Gastroesophageal sphincter (tissue), 4 donors: ENCODE results near the gene OPN1MW. TPM values are rescaled to one million over a fixed set of nuclear protein-coding genes. Genes with fewer than 3 reads are reported as not detected.
"Not testable (repeated sequence)": the region's sequence is repeated elsewhere in the genome, so short reads cannot be mapped to it uniquely, and the experiment has no call there.

Experiments used
- ATAC-seq: fragments of 150-250 bp; one replicate; pipeline ENCODE4 v1.9.1; 2016; ENCODE audit warnings: mild to moderate bottlenecking, moderate library complexity
- H3K27ac ChIP-seq, 4 donors: fragments of 200-600 bp; sonication (generic) in 3 of 4; 1 replicate in 3 of 4; 2 replicates in 1 of 4; pipeline ENCODE4 v1.5.1; 2016 to 2019
- H3K27me3 ChIP-seq: fragments of 200-600 bp; sonication (generic); one replicate; pipeline ENCODE4 v1.5.1; 2019
- H3K36me3 ChIP-seq, 2 donors: fragments of 200-600 bp; sonication (generic); one replicate each; pipeline ENCODE4 v1.5.1; 2019; ENCODE audit warnings: control low read depth in 1 of 2
- H3K4me1 ChIP-seq, 3 donors: fragments of 200-600 bp; sonication (generic); 1 replicate in 2 of 3; 2 replicates in 1 of 3; pipeline ENCODE4 v1.5.1; 2016 to 2019; ENCODE audit warnings: control low read depth in 2 of 3
- H3K4me3 ChIP-seq, 2 donors: fragments of 200-600 bp; sonication (generic); one replicate each; pipeline ENCODE4 v1.5.1; 2019; ENCODE audit warnings: mild to moderate bottlenecking in 1 of 2, moderate library complexity in 1 of 2
- H3K9me3 ChIP-seq, 3 donors: fragments of 200-600 bp; sonication (generic); one replicate each; pipeline ENCODE4 v1.5.1; 2017 to 2019; ENCODE audit warnings: control low read depth in 2 of 3
- CTCF ChIP-seq, 4 experiments: fragments of 200-600 bp in 2 of 4; fragments of 450-650 bp in 2 of 4; sonication (generic) in 1 of 4; IDR thresholded peaks; one replicate each; pipeline ENCODE4 v1.5.1; 2017 to 2019; ENCODE audit warnings: antibody characterized with exemption in 4 of 4, mild to moderate bottlenecking in 2 of 4, moderate library complexity in 2 of 4
- EP300 ChIP-seq: sonication (generic); formaldehyde crosslinking; IDR thresholded peaks from one replicate; pipeline ENCODE4 v1.6.1; 2017; ENCODE audit warnings: antibody characterized with exemption, mild to moderate bottlenecking
- POLR2A ChIP-seq, 2 donors: fragments of 450-650 bp; IDR thresholded peaks; one replicate each; pipeline ENCODE4 v1.6.1; 2017; ENCODE audit warnings: antibody characterized with exemption in 2 of 2, mild to moderate bottlenecking in 2 of 2, moderate library complexity in 1 of 2
- POLR2AphosphoS5 ChIP-seq: sonication (generic); formaldehyde crosslinking; IDR thresholded peaks from one replicate; pipeline ENCODE4 v1.6.1; 2017; ENCODE audit warnings: antibody characterized with exemption
- WGBS, 2 donors: methylation state at CpG; one replicate each; pipeline ENCODE4 v1.1.5; 2018; ENCODE audit warnings: low coverage in 1 of 2; 5-methylcytosine and 5-hydroxymethylcytosine counted together
- total RNA-seq, 4 donors: library from RNA; depleted of rRNA; stranded (reverse); fragments of >200 nt; gene quantifications; one replicate each; pipeline ENCODE4 v1.1.0, GENCODE V29; 2016

The OPN1MW gene
- total RNA-seq, 4 donors from 2014 or later, result not detected

GRCh38 chrX:154142386-154142785 is 40.0 kb upstream of the OPN1MW start:
- Histone ChIP-seq H3K4me1 (no peaks in the 10 kb centered on the region), H3K9me3 (no peaks in the 10 kb centered on the region), H3K36me3 (no peaks in the 10 kb centered on the region), H3K4me3 (no peak overlapping the region), H3K27ac (no peak overlapping the region), H3K27me3 (no peaks in the 10 kb centered on the region)
- 81 to 86% methylated on average over 4 to 7 of the region's 8 CpGs for WGBS, 2 donors
- no peak for TF ChIP-seq EP300
- TF ChIP-seq CTCF (IDR thresholded peaks at IDR 0.05), result no peak
- no peak for TF ChIP-seq POLR2AphosphoS5
- TF ChIP-seq POLR2A (IDR thresholded peaks at IDR 0.05), result no peak
- no peak for ATAC-seq

- no peak overlapping the region for H3K27ac ChIP-seq
- H3K4me3 ChIP-seq, result no peak overlapping the region
- no peak for ATAC-seq
- H3K27me3 ChIP-seq, result no peaks in the 10 kb centered on the region
- H3K9me3 ChIP-seq, result no peaks in the 10 kb centered on the region
- H3K36me3 ChIP-seq, result no peaks in the 10 kb centered on the region
- TF ChIP-seq EP300, result no peak
- no peak for TF ChIP-seq POLR2A (IDR thresholded peaks at IDR 0.05)
- TF ChIP-seq POLR2AphosphoS5, result no peak
- no peak for TF ChIP-seq CTCF (IDR thresholded peaks at IDR 0.05)
- no peaks in the 10 kb centered on the region for H3K4me1 ChIP-seq
- WGBS, 2 donors, result 93 to 100% methylated on average over 1 to 3 of the region's 23 CpGs
These were observed 39.2 kb upstream of the OPN1MW start for GRCh38 chrX:154142950-154143745.

DNA sequence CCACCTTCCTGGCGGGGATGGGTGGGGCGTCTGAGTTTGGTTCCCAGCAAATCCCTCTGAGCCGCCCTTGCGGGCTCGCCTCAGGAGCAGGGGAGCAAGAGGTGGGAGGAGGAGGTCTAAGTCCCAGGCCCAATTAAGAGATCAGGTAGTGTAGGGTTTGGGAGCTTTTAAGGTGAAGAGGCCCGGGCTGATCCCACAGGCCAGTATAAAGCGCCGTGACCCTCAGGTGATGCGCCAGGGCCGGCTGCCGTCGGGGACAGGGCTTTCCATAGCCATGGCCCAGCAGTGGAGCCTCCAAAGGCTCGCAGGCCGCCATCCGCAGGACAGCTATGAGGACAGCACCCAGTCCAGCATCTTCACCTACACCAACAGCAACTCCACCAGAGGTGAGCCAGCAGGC is 38.4 kb upstream of the OPN1MW start, which contains the start of gene OPN1LW:
OPN1LW (plus strand) TSS at position 234 of the 400 bp plus-strand sequence; CDS start at position 275, 41 bp downstream.
- not testable (repeated sequence) for H3K4me3 ChIP-seq, H3K36me3 ChIP-seq, H3K4me1 ChIP-seq, ATAC-seq, H3K27me3 ChIP-seq, H3K27ac ChIP-seq, H3K9me3 ChIP-seq
- no CpG with 5 or more reads among the region's 15 CpGs for WGBS, 2 donors

DNA sequence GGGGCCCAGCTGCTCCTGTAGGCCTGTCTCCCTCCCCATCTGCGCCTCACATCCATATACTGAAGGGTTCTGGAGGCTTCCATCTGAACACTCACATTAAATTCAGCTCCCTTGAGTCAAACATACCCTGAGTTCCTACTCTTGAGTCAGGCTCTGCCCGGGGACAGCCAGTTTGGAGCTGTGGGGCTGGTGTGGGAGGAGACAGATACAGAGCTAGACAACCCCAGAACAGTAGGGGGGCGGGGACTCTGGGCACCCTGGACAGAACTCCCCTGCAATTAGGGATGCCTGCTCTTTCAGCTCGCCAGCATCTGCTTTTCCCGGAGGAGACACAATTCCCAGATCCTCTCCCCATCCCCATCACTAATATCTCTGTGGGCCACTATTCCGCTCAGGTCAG is 31.4 kb upstream of the OPN1MW start:
- H3K27ac ChIP-seq, H3K36me3 ChIP-seq, ATAC-seq, H3K4me1 ChIP-seq, H3K4me3 ChIP-seq, H3K27me3 ChIP-seq, H3K9me3 ChIP-seq: not testable (repeated sequence)
- no CpG with 5 or more reads among the region's 6 CpGs for WGBS, 2 donors

GRCh38 chrX:154156221-154156620 is 26.2 kb upstream of the OPN1MW start:
- ATAC-seq, H3K9me3 ChIP-seq, H3K4me1 ChIP-seq, H3K4me3 ChIP-seq, H3K27ac ChIP-seq, H3K36me3 ChIP-seq, H3K27me3 ChIP-seq: not testable (repeated sequence)
- 80% methylated on average over 2 of the region's 11 CpGs; no CpG with 5 or more reads in 1 of the 2 donors for WGBS, 2 donors

DNA sequence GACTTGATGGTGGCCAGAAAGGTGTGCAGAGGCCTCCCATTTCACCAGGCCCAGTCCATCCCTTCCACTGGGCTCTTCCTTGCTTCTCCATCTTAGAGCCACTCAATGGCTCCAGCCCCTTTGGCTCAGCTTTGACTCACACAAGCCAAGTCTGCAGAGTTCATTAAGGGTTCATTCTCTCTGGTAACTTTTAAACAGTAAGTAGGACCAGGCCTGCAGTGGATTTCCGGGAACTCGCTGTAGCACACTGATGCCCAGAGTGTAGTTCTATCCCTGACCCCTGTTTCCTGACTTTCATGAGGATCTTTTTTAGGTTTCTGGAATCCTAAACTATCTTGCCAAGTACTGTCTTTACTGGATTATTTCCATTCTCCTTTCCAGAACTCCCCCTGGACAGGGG is 25.2 kb upstream of the OPN1MW start:
- WGBS, 2 donors, result no CpG with 5 or more reads among the region's 2 CpGs
- H3K4me3 ChIP-seq, H3K36me3 ChIP-seq, H3K4me1 ChIP-seq, ATAC-seq, H3K27ac ChIP-seq, H3K9me3 ChIP-seq, H3K27me3 ChIP-seq: not testable (repeated sequence)

DNA sequence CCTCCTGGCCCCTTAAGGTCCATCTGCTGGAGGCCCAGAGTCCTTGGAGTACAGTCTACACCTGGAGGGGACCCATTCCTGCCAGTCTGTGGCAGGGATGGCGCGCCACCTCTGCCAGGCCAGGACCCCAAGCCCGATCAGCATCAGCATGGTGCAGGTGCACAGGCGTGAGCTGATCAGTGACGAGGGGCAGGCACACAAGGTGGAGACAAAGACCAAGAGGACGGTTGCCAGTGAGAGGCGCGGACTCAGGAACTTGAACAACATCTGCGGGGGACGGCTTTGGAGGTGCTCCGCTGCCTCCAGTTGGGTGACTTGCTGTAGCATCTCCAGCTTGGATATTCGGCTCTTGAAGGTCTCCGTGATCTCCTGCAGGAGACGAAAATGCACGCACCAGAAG is 23.1 kb upstream of the OPN1MW start:
- not testable (repeated sequence) for ATAC-seq

DNA sequence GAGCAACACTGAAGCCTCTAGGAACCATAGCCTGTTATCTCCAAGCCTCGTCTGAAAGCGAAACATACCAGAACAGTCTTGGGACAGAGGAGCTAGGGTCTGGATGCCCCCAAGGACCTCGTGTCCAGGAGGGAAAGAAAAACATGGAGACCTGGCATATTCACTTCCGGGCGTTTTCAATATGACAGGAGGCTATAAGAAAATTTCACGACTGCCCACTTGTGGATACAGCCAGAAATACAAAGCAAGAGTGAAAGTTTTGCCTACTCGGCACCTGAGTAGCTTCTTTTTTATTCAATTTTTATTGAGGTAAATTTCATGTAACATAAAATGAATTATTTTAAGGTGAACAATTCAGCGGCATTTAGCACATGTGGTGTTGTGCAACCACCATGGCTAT is 17.5 kb upstream of the OPN1MW start:
- H3K9me3 ChIP-seq, H3K27ac ChIP-seq, H3K36me3 ChIP-seq, H3K27me3 ChIP-seq, ATAC-seq, H3K4me3 ChIP-seq, H3K4me1 ChIP-seq: not testable (repeated sequence)
- no CpG with 5 or more reads among the region's 8 CpGs for WGBS, 2 donors

More for the DNA sequence above, 23.1 kb upstream of the OPN1MW start:
- not testable (repeated sequence) for H3K36me3 ChIP-seq, H3K9me3 ChIP-seq, H3K27me3 ChIP-seq, H3K4me3 ChIP-seq, H3K4me1 ChIP-seq, H3K27ac ChIP-seq
- no CpG with 5 or more reads among the region's 15 CpGs for WGBS, 2 donors

- not testable (repeated sequence) for H3K36me3 ChIP-seq, H3K27ac ChIP-seq, H3K27me3 ChIP-seq, H3K4me3 ChIP-seq, ATAC-seq, H3K4me1 ChIP-seq, H3K9me3 ChIP-seq
- no CpG with 5 or more reads among the region's 13 CpGs for WGBS, 2 donors
These were observed 14.0 kb upstream of the OPN1MW start for GRCh38 chrX:154168384-154168783.

DNA sequence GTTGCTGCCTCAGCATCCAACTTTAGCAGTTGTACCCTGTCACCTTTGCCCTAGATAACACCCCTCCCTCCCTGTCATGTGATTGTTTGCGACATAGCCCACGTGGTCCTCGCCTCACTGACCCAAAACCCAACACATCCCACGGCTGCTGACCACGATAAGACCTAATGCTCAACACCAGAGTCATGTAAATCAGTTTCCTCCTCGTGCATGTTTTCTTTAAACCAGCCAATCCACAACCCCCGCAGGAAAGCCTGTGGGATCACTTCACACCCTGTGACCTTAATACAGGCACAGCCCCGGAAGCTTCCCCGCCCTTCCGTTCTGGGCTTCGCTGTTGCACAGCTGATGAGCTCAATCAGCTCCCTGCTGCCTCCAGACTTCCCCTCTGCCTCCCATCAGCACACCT is 9.9 kb upstream of the OPN1MW start:
- not testable (repeated sequence) for H3K9me3 ChIP-seq, H3K4me3 ChIP-seq, H3K36me3 ChIP-seq, H3K27ac ChIP-seq, H3K27me3 ChIP-seq, H3K4me1 ChIP-seq
- peak; percentile 82 for ATAC-seq
- no CpG with 5 or more reads among the region's 11 CpGs for WGBS, 2 donors

- not testable (repeated sequence) for H3K4me3 ChIP-seq, H3K27ac ChIP-seq, H3K27me3 ChIP-seq, H3K9me3 ChIP-seq, H3K4me1 ChIP-seq, ATAC-seq, H3K36me3 ChIP-seq
- no CpG with 5 or more reads among the region's 10 CpGs for WGBS, 2 donors
These were observed 8.0 kb upstream of the OPN1MW start for GRCh38 chrX:154174356-154174755.
